SJSA1 (cell line): Measurements from ENCODE around the gene ITGAX. TPM values are rescaled to one million over a fixed set of nuclear protein-coding genes. Genes with fewer than 3 reads are reported as not detected.
"Not testable (repeated sequence)": the region's sequence is repeated elsewhere in the genome, so short reads cannot be mapped to it uniquely, and the experiment has no call there.

Source experiments
- DNase-seq, 2 experiments: peaks; one replicate each; pipeline ENCODE4 v3.0.0-alpha.2; 2015 to 2020; ENCODE audit warnings: low spot score in 2 of 2, low read depth in 1 of 2
- H3K27ac ChIP-seq: fragments of 250-450 bp; sonication (Bioruptor Pico); 2 replicates; pipeline ENCODE4 v1.5.1; 2020; ENCODE audit warnings: mild to moderate bottlenecking, moderate library complexity
- H3K27me3 ChIP-seq: fragments of 250-450 bp; sonication (Bioruptor Pico); replicated peaks from 2 replicates; pipeline ENCODE4 v1.5.1; 2020; ENCODE audit warnings: mild to moderate bottlenecking, moderate library complexity
- H3K36me3 ChIP-seq: fragments of 250-450 bp; sonication (Bioruptor Pico); 2 replicates; pipeline ENCODE4 v1.5.1; 2020; ENCODE audit warnings: mild to moderate bottlenecking
- H3K4me1 ChIP-seq: fragments of 250-450 bp; sonication (Bioruptor Pico); replicated peaks from 2 replicates; pipeline ENCODE4 v1.6.1; 2021; ENCODE audit warnings: mild to moderate bottlenecking
- H3K4me3 ChIP-seq: fragments of 250-450 bp; sonication (Bioruptor Pico); 2 replicates; pipeline ENCODE4 v1.5.1; 2020; ENCODE audit warnings: mild to moderate bottlenecking
- H3K9me3 ChIP-seq: fragments of 250-450 bp; sonication (Bioruptor Pico); replicated peaks from 2 replicates; pipeline ENCODE4 v1.5.1; 2020; ENCODE audit warnings: mild to moderate bottlenecking
- total RNA-seq: library from RNA; depleted of rRNA; stranded (reverse); fragments of >200 nt; shearing (Covaris generic); gene quantifications from 2 replicates; pipeline ENCODE4 v1.2.3, GENCODE V29; 2014

ITGAX gene
- total RNA-seq, 1 experiment from 2014 or later = not detected

DNA sequence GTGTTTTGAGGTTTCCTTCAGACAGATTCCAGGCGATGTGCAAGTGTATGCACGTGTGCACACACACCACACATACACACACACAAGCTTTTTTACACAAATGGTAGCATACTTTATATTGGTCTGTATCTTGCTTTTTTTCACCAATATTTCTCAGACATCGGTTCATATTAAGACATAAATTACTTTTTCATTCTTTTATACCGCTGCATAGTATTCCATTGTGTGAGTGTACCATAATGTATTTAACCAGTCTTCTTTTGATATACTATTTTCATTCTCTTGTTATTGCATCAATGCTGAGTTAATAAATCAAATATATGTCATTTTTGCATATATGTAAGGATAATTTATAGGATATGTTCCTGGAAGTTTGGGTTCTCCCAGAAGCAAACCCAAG, 22.4 kb upstream of the ITGAX start:
- H3K9me3 ChIP-seq = no peaks in the 10 kb centered on the region
- no peak overlapping the region for H3K27ac ChIP-seq
- H3K4me1 ChIP-seq = no peaks in the 10 kb centered on the region
- no peak for DNase-seq
- H3K4me3 ChIP-seq = no peak overlapping the region
- H3K36me3 ChIP-seq = no peaks in the 10 kb centered on the region
- H3K27me3 ChIP-seq = peaks cover 40% of the 10 kb centered on the region

DNA sequence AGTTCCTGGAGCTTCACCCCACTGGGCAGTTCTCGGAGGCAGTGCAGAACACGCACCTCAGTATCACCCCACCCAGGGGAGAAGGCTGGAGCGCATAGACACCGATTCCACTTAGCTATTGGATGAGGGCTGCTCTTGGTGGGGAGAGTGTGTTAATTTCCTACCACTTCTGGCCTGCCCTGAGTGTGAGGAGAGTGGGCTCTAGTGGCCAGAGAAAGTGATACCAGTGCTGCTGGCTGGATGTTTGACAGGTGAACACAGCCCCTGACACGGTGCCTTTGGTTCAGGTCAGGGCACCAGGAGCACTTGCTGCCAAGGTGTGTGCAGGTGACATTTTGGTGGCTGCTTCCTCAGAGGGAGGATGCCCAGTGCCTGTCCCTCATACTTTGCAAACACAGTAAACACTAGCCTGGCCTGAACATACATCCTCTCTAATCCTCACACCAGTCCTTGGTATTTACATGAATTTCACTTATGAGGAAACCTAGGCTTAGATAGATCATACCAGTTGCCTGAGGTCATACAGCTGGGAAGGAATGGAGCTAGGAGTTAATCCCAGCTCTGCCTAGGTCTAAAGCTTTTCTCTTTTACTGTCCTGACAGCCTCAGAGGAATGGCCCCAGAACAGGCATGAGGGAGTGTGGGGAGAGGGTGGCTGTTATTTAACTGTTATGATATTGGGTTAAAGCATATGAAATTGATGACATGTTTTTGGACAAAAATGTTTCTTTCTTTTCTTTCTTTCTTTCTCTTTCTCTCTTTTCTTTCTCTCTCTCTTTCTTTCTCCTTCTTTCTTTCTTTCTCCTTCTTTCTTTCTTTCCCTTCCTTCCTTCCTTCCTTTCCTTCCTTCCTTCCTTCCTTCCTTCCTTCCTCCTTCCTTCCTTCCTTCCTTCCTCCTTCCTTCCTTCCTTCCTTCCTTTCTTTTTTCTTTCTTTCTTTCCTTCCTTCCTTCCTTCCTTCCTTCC, 21.0 kb upstream of the ITGAX start:
- Histone ChIP-seq H3K4me3 (no peak overlapping the region), H3K27ac (no peak overlapping the region), H3K27me3 (peaks cover 40% of the 10 kb centered on the region), H3K9me3 (no peaks in the 10 kb centered on the region), H3K36me3 (no peaks in the 10 kb centered on the region), H3K4me1 (no peaks in the 10 kb centered on the region)
- peak in 1 of 2 experiments; percentile 22 for DNase-seq

DNA sequence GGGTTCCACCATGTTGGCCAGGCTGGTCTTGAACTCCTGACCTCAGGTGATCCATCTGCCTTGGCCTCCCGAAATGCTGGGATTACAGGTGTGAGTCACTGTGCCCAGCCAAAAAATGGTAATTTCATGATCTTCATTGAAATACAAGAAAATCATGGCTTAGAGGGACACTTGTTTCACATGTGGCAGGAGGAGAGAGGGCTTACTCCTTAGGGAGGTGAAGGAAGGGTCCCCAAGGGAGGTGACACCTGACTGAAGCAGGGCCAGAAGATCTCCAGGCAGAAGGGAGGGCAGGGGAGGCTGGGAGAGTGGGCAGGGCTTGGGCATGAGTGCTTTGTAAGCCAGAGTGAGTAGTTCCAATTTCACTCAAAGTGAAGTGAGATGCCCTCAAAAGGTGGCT, 20.0 kb upstream of the ITGAX start:
- H3K9me3 ChIP-seq = no peaks in the 10 kb centered on the region

DNA sequence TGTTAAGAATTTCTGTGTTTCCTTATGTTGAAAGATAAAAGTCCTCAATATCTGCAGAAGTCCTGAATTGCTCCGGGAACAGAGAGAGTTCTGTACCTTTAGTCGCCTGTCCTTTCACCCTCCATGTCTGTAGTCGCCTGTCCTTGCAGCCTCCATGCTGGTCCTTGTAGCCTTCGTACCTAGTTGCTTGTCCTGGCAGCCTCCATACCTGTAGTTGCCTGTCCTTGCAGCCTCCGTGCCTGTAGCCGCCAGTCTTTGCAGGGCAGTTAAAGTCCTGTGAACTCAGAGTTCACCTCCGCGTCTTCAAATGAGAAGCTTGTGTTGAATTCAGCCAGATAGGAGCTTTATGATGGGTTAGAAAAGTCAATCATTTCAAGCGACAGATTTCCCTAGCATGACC, 19.5 kb upstream of the ITGAX start:
- DNase-seq = peak in 1 of 2 experiments; percentile 16
- Histone ChIP-seq H3K4me3 (no peak overlapping the region), H3K36me3 (no peaks in the 10 kb centered on the region), H3K27ac (no peak overlapping the region), H3K4me1 (no peaks in the 10 kb centered on the region), H3K27me3 (peaks cover 28% of the 10 kb centered on the region), H3K9me3 (no peaks in the 10 kb centered on the region)

More for the DNA sequence above, 20.0 kb upstream of the ITGAX start:
- Histone ChIP-seq H3K27me3 (peaks cover 32% of the 10 kb centered on the region), H3K4me3 (no peak overlapping the region), H3K27ac (no peak overlapping the region), H3K36me3 (no peaks in the 10 kb centered on the region), H3K4me1 (no peaks in the 10 kb centered on the region)
- no peak for DNase-seq

DNA sequence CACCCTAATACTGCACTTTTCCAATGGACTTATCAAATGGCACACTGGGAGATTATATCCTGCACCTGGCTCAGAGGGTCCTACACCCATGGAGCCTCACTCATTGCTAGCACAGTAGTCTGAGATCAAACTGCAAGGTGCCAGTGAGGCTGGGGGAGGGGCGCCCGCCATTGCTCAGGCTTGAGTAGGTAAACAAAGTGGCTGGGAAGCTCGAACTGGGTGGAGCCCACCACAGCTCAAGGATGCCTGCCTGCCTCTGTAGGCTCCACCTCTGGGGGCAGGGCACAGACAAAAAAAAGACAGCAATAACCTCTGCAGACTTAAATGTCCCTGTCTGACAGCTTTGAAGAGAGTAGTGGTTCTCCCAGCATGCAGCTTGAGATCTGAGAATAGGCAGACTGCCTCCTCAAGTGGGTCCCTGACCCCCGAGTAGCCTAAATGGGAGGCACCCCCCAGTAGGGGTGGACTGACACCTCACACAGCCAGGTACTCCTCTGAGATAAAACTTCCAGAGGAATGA, 16.8 kb upstream of the ITGAX start:
- not testable (repeated sequence) for H3K9me3 ChIP-seq, H3K27me3 ChIP-seq, H3K4me3 ChIP-seq, H3K4me1 ChIP-seq, H3K27ac ChIP-seq, H3K36me3 ChIP-seq
- peak in 1 of 2 experiments; percentile 27 for DNase-seq

DNA sequence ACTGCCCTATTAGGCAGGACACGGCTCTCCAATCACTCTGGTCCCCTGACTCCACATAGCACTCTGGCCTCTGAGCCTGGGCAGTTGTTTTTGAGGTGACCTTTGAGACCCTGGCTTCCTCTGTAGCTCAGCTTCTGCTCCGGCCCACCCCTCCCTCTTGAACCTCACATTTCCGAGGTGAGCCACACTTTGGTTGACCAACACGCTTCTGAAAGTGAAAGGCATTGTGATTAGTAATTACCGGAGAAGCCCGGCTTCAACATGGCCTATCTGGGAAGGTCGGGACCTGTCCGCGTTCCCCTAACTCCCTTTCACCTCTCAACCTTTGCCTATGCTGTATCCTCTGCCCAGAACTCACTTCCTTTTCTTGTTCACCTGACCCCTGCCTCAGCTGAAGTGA, 10.3 kb upstream of the ITGAX start:
- H3K36me3 ChIP-seq = no peaks in the 10 kb centered on the region
- no peak overlapping the region for H3K27ac ChIP-seq
- no peaks in the 10 kb centered on the region for H3K4me1 ChIP-seq
- no peaks in the 10 kb centered on the region for H3K9me3 ChIP-seq
- H3K4me3 ChIP-seq = no peak overlapping the region
- no peak for DNase-seq
- H3K27me3 ChIP-seq = no peaks in the 10 kb centered on the region

DNA sequence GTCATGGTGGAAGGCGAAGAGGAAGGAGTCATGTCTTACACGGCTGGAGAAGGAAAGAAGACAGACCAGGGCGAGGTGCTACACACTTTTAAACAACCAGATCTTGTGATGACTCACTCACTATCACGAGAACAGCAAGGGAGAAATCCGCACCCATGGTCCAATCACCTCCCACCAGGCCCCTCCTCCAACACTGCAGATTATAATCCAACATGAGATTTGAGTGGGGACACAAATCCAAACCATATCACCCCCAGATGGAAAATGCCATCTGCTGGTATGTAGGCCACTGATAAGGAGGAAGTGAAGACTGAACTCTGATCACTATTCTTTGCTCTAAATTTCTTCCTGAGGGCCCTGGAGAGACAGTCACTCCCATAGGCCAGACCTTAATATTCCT, 7.5 kb upstream of the ITGAX start:
- Histone ChIP-seq H3K27me3 (no peaks in the 10 kb centered on the region), H3K9me3 (no peaks in the 10 kb centered on the region), H3K4me1 (no peaks in the 10 kb centered on the region), H3K36me3 (no peaks in the 10 kb centered on the region), H3K4me3 (no peak overlapping the region), H3K27ac (no peak overlapping the region)
- DNase-seq = no peak

DNA sequence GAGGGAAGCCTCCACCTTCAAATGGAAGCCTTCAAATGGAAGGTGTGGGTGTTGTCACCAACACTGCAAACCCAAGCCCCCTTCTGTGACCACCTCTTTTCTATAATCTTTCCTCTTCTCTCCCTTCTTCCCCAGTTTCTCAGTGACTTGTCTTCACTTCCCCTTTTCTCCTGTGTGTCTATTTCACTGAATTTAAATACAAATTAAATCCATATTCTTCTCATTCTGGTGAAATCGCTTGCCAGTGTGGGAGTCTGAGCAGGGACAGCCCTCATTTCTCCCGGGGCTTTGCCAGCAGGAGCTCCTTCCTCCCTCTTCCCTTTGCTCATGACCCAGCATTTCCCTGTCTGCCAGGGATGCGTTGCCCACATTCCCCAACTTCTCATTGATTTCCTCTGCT, 6.4 kb upstream of the ITGAX start:
- DNase-seq = no peak
- Histone ChIP-seq H3K9me3 (no peaks in the 10 kb centered on the region), H3K36me3 (no peaks in the 10 kb centered on the region), H3K27me3 (no peaks in the 10 kb centered on the region), H3K27ac (no peak overlapping the region), H3K4me1 (no peaks in the 10 kb centered on the region), H3K4me3 (no peak overlapping the region)

DNA sequence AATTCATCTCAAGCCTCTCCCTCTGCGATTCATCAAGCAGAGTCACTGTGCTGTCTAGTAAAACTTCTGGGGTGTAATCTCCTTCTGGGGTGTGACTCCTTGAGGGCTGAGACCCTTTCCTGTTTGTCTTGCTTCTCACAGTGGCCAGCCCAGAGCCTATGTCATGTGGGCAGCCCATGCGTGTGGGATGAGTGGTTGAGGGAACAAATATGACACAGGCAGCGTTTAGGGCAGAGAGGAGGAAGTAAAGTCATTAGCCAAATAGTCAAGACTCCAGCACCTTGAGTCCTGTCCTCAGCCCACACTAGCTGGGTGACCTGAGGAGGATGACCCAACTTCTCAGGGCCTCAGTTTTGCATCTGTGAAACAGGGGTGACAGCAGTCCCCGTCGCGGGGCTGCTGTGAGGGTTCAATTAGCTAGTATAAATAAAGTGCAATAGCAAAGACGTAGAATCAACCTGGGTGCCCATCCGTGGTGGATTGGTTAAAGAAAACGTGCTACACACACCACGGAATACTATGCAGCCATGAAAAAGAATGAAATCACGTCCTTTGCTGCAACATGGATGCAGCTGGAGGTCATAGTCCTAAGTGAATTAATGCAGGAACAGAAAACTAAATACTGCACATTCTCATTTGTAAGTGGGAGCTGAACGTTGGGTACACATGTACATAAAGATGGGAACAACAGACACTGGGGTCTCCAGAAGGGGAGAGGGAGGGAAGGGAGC, 4.5 kb upstream of the ITGAX start:
- no peaks in the 10 kb centered on the region; the same call in 1 of the 2 replicates for H3K4me1 ChIP-seq
- H3K27me3 ChIP-seq = no peaks in the 10 kb centered on the region
- H3K9me3 ChIP-seq = no peaks in the 10 kb centered on the region
- no peak overlapping the region for H3K4me3 ChIP-seq
- no peak overlapping the region for H3K27ac ChIP-seq
- DNase-seq = no peak
- no peaks in the 10 kb centered on the region for H3K36me3 ChIP-seq

DNA sequence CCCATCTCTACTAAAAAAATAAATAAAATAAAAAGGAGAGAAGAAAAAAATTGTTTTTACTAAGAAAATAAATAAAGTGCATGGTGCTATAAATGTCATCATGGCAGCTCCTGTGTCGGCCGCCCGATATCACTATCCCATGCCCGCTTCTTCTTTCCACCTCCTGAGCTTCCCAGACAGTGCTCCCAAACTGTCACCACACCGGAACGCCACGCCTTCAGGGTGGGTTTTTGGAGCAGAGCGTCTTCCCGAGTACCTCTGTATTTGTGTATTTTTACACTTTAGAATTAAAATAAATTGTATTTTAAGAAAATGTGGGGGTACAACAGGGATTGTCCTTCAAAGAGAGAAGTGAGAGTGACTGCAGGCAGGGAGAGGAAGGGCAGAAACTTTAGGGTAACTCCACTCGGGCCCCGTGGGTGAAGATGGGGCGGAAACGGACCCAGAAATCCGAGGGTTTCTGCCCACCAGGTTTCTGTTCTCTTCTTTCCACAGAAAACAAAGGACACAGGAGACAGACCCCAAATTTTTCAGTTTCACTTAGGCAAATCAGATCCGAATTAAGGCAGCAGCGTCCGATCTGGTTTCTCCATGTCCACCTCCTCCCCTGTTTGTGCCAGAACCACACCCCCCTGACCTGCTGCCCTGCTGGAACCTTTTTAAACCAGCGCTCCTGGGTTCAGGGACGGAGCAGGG, 3.6 kb upstream of the ITGAX start:
- H3K27ac ChIP-seq = no peak overlapping the region
- no peaks in the 10 kb centered on the region for H3K27me3 ChIP-seq
- H3K36me3 ChIP-seq = no peaks in the 10 kb centered on the region

DNA sequence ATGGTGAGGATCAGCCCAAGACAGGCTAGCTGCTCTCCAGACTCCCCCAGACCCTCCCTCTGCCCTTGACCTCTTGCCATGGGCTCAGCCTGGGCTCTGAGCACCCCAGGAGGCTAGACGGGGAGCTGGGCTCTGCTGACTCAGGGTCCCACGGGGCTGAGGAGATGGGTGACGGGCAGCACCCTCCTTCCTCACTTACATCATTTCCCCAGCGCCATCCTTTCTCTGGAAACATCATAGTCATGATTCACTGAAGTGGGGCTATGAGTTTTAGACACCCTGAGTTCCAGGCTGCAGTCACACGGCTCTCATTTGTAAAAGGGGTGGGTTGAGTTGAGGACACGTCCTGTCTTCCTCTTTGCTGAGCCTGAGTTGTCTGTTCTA, 3.0 kb upstream of the ITGAX start:
- no peaks in the 10 kb centered on the region for H3K36me3 ChIP-seq
- H3K9me3 ChIP-seq = no peaks in the 10 kb centered on the region
- no peak for DNase-seq
- no peaks in the 10 kb centered on the region for H3K27me3 ChIP-seq
- no peak overlapping the region for H3K4me3 ChIP-seq
- no peaks in the 10 kb centered on the region; the same call in 1 of the 2 replicates for H3K4me1 ChIP-seq
- no peak overlapping the region for H3K27ac ChIP-seq

More for the DNA sequence above, 3.6 kb upstream of the ITGAX start:
- no peaks in the 10 kb centered on the region for H3K9me3 ChIP-seq
- H3K4me3 ChIP-seq = no peak overlapping the region
- no peaks in the 10 kb centered on the region; the same call in 1 of the 2 replicates for H3K4me1 ChIP-seq
- DNase-seq = no peak

DNA sequence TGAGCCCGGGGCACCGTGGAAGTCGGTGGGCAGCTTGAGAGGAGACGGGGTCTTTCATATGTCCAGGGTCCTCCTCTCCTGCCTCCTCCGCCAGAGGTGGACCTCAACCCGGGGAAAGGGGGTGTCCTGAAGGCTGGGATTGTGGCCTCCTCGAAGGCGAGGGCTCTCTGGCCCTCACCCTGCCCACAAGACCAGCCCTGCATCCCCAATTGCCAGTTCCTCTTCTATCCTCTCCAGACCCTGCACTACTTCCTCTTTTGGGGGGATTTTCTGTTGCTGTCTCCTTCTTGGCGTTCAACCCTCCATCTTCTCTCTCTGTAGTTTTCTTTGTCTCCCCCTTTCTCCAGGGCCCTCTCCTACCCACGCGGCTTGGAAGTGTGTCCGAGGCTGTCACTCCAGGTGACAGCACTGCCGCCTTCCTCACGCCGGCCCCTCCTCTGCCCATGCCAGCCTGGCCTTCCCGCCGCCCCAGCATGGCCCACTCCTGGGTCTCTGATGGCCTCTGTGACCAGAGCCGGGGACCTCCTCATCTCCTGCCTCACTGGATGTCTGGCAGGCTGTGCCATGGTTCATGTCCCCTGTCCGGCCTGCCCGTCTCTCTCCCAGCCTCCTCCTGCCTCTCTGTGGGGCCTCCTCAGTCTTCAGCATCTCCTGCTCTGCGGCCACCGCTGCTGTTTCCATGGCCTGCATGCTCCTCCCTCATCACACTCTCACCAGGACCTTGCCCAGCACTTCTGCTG, 2.4 kb upstream of the ITGAX start:
- H3K27ac ChIP-seq = no peak overlapping the region
- no peaks in the 10 kb centered on the region for H3K9me3 ChIP-seq
- H3K27me3 ChIP-seq = no peaks in the 10 kb centered on the region
- no peak for DNase-seq
- no peak overlapping the region for H3K4me3 ChIP-seq
- H3K36me3 ChIP-seq = no peaks in the 10 kb centered on the region
- no peaks in the 10 kb centered on the region; the same call in 1 of the 2 replicates for H3K4me1 ChIP-seq
